Neural cell (in vitro differentiated cells): ENCODE data around the gene MAVS. TPM values are rescaled to one million over a fixed set of nuclear protein-coding genes. Genes with fewer than 3 reads are reported as not detected.

Experiments used
- H2AFZ ChIP-seq: fragments of 200-600, 300-800 bp; sonication (generic), shearing (Covaris generic); 2 replicates; pipeline ENCODE4 v1.6.0; 2014; ENCODE audit warnings: low read depth, mild to moderate bottlenecking, antibody characterized with exemption, low read length, moderate library complexity
- H3F3A ChIP-seq: fragments of 200-600 bp; shearing (Covaris generic); 2 replicates; pipeline ENCODE4 v1.6.1; 2016; ENCODE audit warnings: mild to moderate bottlenecking, moderate library complexity, mixed read lengths, antibody characterized with exemption, low read length; ENCODE audit not compliant: insufficient read depth, poor library complexity, severe bottlenecking
- H3K27ac ChIP-seq: fragments of 200-600, 300-800 bp; sonication (generic), shearing (Covaris generic); 2 replicates; pipeline ENCODE4 v1.5.1; 2014; ENCODE audit warnings: mild to moderate bottlenecking, low read length, moderate library complexity
- H3K27me3 ChIP-seq: fragments of 300-800, 200-600 bp; sonication (generic), shearing (Covaris generic); 2 replicates; pipeline ENCODE4 v1.6.0; 2014; ENCODE audit warnings: mild to moderate bottlenecking, low read depth, low read length, moderate library complexity; ENCODE audit not compliant: insufficient read depth
- H3K36me3 ChIP-seq: fragments of 300-800, 200-600 bp; sonication (generic), shearing (Covaris generic); 2 replicates; pipeline ENCODE4 v1.5.1; 2014; ENCODE audit warnings: mild to moderate bottlenecking, antibody characterized with exemption, low read length, moderate library complexity; ENCODE audit not compliant: insufficient read depth
- H3K4me2 ChIP-seq: fragments of 300-800, 200-600 bp; sonication (generic), shearing (Covaris generic); 2 replicates; pipeline ENCODE4 v1.6.0; 2014; ENCODE audit warnings: mild to moderate bottlenecking, low read length
- H3K4me3 ChIP-seq: fragments of 300-800, 200-600 bp; sonication (generic), shearing (Covaris generic); 2 replicates; pipeline ENCODE4 v1.5.1; 2014; ENCODE audit warnings: mild to moderate bottlenecking, low read length, moderate library complexity
- H3K79me2 ChIP-seq: fragments of 200-600 bp; shearing (Covaris generic); replicated peaks from 2 replicates; pipeline ENCODE4 v1.6.0; 2014; ENCODE audit warnings: mild to moderate bottlenecking, low read length, moderate library complexity; ENCODE audit not compliant: insufficient read depth
- H3K9ac ChIP-seq: fragments of 300-800, 200-600 bp; sonication (generic), shearing (Covaris generic); 2 replicates; pipeline ENCODE4 v1.6.1; 2016; ENCODE audit warnings: mild to moderate bottlenecking, low read length, mixed read lengths
- H3K9me2 ChIP-seq: fragments of 200-600 bp; shearing (Covaris generic); 2 replicates; pipeline ENCODE4 v1.6.1; 2016; ENCODE audit warnings: mild to moderate bottlenecking, low read length, mixed read lengths; ENCODE audit not compliant: insufficient read depth
- H3K9me3 ChIP-seq: fragments of 200-600, 300-800 bp; sonication (generic), shearing (Covaris generic); 2 replicates; pipeline ENCODE4 v1.6.1; 2016; ENCODE audit warnings: mild to moderate bottlenecking, mixed run types, low read length, moderate library complexity, mixed read lengths
- H4K20me1 ChIP-seq: fragments of 200-600 bp; shearing (Covaris generic); 2 replicates; pipeline ENCODE4 v1.6.1; 2016; ENCODE audit warnings: mild to moderate bottlenecking, mixed run types; ENCODE audit not compliant: insufficient read depth
- CTCF ChIP-seq: fragments of 450-650 bp; IDR thresholded peaks from 2 replicates; pipeline ENCODE4 v1.5.1; 2014; ENCODE audit warnings: antibody characterized with exemption, mild to moderate bottlenecking, moderate library complexity; ENCODE audit not compliant: poor library complexity, severe bottlenecking
- EP300 ChIP-seq: fragments of 450-650 bp; conservative IDR thresholded peaks from 2 replicates; pipeline ENCODE4 v1.6.1; 2014; ENCODE audit warnings: antibody characterized with exemption, mild to moderate bottlenecking, moderate library complexity; ENCODE audit not compliant: poor library complexity, severe bottlenecking
- EZH2 ChIP-seq: fragments of 200-600, 300-800 bp; shearing (Covaris generic), sonication (generic); IDR thresholded peaks from 2 replicates; pipeline ENCODE4 v1.6.1; 2014; ENCODE audit warnings: antibody characterized with exemption, low read length, borderline replicate concordance, mild to moderate bottlenecking; ENCODE audit not compliant: insufficient read depth, poor library complexity, severe bottlenecking
- MXI1 ChIP-seq: fragments of 450-650 bp; conservative IDR thresholded peaks from 2 replicates; pipeline ENCODE4 v1.6.1; 2014; ENCODE audit warnings: antibody characterized with exemption, mild to moderate bottlenecking; ENCODE audit not compliant: poor library complexity, severe bottlenecking
- POLR2AphosphoS5 ChIP-seq: IDR thresholded peaks from 2 replicates; pipeline ENCODE4 v1.6.1; 2012
- RAD21 ChIP-seq: fragments of 450-650 bp; conservative IDR thresholded peaks from 2 replicates; pipeline ENCODE4 v1.6.1; 2014; ENCODE audit warnings: antibody characterized with exemption, mild to moderate bottlenecking, moderate library complexity
- REST ChIP-seq: IDR thresholded peaks from 2 replicates; pipeline ENCODE4 v1.6.1; 2012; ENCODE audit warnings: borderline replicate concordance
- SMC3 ChIP-seq: fragments of 450-650 bp; conservative IDR thresholded peaks from 2 replicates; pipeline ENCODE4 v1.6.1; 2014; ENCODE audit warnings: antibody characterized with exemption, mild to moderate bottlenecking, moderate library complexity; ENCODE audit not compliant: poor library complexity
- TAF1 ChIP-seq: IDR thresholded peaks from 2 replicates; pipeline ENCODE4 v1.6.1; 2012; ENCODE audit warnings: low read depth
- polyA plus RNA-seq: library from polyadenylated mRNA; depleted of rRNA; stranded (reverse); fragments of >200 nt; gene quantifications from 2 replicates; pipeline ENCODE4 v1.2.3, GENCODE V29; 2014
- small RNA-seq, 3 experiments: library from RNA; depleted of rRNA; stranded (forward); fragments of <200 nt; gene quantifications; one replicate each; pipeline ENCODE3, GENCODE V24; 2012

The MAVS gene
- polyA plus RNA-seq, 1 donor from 2014 or later = 5.4 TPM

GRCh38 chr20:3925113-3925695, 78.6 kb downstream of the MAVS start:
- Histone ChIP-seq H3K27ac (no peak overlapping the region), H3K9me3 (no peaks in the 10 kb centered on the region), H3F3A (no peaks in the 10 kb centered on the region), H3K27me3 (no peaks in the 10 kb centered on the region), H3K79me2 (peaks cover 11% of the 10 kb centered on the region), H3K9ac (no peak overlapping the region), H4K20me1 (no peaks in the 10 kb centered on the region), H2AFZ (no peak overlapping the region), H3K4me3 (no peak overlapping the region), H3K9me2 (no peaks in the 10 kb centered on the region), H3K4me2 (no peak overlapping the region), H3K36me3 (no peaks in the 10 kb centered on the region)
- TF ChIP-seq POLR2AphosphoS5 (no peak), MXI1 (no peak), REST (no peak), SMC3 (no peak), RAD21 (no peak), TAF1 (no peak), CTCF (no peak), EP300 (no peak), EZH2 (no peak)

Small RNA genes lying within 50 kb of the gene (small RNA-seq; reads per million reads assigned to genes)
- 434 to 1,187 (median 582) reads per million in 3 experiments for gene MIR103A2

Other genes starting within 250 kb of the MAVS start
- not detected in 2 replicates for gene GFRA4, start 183.4 kb upstream of the MAVS start, polyA plus RNA-seq
- not detected in 2 replicates for gene ADAM33, start 164.8 kb upstream of the MAVS start, polyA plus RNA-seq
- 0.12 TPM in 1 of 2 replicates, not detected in the other for gene SIGLEC1, start 134.2 kb upstream of the MAVS start, polyA plus RNA-seq
- gene HSPA12B, start 114.1 kb upstream of the MAVS start, polyA plus RNA-seq = not detected in 2 replicates
- gene ADISSP, start 79.1 kb upstream of the MAVS start, polyA plus RNA-seq = 39.8 and 48.7 TPM in 2 replicates
- gene SPEF1, start 65.4 kb upstream of the MAVS start, polyA plus RNA-seq = 0.58 and 2.8 TPM in 2 replicates
- 37.9 and 46.6 TPM in 2 replicates for gene CENPB, start 60.1 kb upstream of the MAVS start, polyA plus RNA-seq
- gene CDC25B, start 50.5 kb upstream of the MAVS start, polyA plus RNA-seq = 21.9 and 26.5 TPM in 2 replicates
- gene AP5S1, start 26.3 kb upstream of the MAVS start, polyA plus RNA-seq = 11.3 and 14.0 TPM in 2 replicates
- 41.7 and 53.0 TPM in 2 replicates for gene PANK2, start 42.6 kb downstream of the MAVS start, polyA plus RNA-seq
- 11.0 and 12.7 TPM in 2 replicates for gene RNF24, start 168.7 kb downstream of the MAVS start, polyA plus RNA-seq